Fibroblast of pulmonary artery (primary cell): ENCODE measurements around the gene CDC27.

ENCODE experiments used
- DNase-seq: peaks from one replicate; pipeline ENCODE4 v3.0.0-alpha.2; 2010; ENCODE audit warnings: low read depth
- H3K4me3 ChIP-seq: replicated peaks from 2 replicates; pipeline ENCODE4 v1.5.1; 2011; ENCODE audit warnings: low read depth, mild to moderate bottlenecking, control low read depth, low read length, moderate library complexity
- TF ChIP-seq, protein P1 (sequence below): IDR thresholded peaks from 2 replicates; pipeline ENCODE4 v1.5.1; 2011; ENCODE audit warnings: mild to moderate bottlenecking, control low read depth, low read length, inconsistent platforms; ENCODE audit errors: missing control alignments

Gene CDC27

DNA sequence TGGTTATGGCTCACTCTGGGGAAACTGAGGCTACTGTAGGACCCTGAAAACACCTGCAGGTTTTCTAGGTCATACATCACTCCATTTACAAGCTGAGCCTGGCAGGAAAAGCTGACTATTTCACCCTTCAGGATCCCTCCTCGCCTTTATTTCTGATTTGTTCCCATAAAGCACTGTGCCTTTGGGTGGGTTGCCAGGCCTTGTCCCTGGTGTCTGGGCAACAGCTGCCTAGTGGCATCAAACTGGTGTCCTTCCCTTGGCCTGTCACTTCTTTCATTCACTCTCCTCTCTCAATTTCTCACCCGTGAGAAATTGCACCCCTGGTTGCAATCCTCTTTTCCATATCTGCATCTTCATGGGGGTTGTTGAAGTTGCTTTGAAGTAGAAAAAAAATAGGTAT lies 21.7 kb upstream of the CDC27 start:
- DNase-seq, result no peak
- TF ChIP-seq, protein P1, sequence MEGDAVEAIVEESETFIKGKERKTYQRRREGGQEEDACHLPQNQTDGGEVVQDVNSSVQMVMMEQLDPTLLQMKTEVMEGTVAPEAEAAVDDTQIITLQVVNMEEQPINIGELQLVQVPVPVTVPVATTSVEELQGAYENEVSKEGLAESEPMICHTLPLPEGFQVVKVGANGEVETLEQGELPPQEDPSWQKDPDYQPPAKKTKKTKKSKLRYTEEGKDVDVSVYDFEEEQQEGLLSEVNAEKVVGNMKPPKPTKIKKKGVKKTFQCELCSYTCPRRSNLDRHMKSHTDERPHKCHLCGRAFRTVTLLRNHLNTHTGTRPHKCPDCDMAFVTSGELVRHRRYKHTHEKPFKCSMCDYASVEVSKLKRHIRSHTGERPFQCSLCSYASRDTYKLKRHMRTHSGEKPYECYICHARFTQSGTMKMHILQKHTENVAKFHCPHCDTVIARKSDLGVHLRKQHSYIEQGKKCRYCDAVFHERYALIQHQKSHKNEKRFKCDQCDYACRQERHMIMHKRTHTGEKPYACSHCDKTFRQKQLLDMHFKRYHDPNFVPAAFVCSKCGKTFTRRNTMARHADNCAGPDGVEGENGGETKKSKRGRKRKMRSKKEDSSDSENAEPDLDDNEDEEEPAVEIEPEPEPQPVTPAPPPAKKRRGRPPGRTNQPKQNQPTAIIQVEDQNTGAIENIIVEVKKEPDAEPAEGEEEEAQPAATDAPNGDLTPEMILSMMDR, result no peak
- no peak overlapping the region for H3K4me3 ChIP-seq

DNA sequence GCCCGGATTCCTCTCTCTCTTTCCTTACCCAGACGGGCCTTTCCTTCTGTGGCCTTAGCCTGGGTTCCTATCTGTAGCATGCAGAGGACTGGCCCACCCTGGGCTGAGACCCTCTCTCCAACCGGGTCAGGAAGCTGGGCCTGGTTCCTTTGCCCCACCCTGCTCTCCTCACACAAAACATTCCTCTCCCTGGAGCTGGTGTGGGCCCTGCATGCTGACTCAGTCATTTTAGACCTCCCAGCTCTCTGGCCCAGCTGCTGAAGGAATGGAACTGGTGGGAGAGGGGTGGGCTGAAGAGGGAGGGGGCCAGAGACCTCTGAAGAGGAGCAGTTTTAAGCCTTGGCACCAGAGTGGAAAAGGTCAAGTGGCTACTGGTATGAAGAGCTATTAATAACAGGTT lies 21.0 kb upstream of the CDC27 start:
- DNase-seq, result no peak
- TF ChIP-seq, protein P1, result no peak
- H3K4me3 ChIP-seq, result no peak overlapping the region

DNA sequence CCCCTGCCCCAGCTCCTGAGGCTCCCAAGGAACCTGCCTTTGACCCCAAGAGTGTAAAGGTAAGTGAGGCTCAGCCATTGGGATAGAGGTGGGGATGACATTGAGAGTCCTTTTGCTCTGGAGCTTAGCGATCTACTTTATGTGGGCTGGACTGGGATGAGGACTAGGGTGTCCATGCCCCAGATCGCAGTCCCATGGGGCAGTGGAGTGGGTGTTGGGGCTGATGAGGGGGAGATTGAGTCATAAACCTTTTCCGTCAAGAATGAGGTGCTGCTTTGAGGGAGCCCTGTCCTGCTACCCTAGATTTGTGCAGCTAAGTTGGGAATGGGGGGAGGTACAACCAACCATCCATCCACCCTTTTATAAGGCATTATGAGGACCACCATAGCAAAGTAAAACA lies 20.4 kb upstream of the CDC27 start:
- TF ChIP-seq, protein P1, result no peak
- no peak for DNase-seq
- H3K4me3 ChIP-seq, result no peak overlapping the region

DNA sequence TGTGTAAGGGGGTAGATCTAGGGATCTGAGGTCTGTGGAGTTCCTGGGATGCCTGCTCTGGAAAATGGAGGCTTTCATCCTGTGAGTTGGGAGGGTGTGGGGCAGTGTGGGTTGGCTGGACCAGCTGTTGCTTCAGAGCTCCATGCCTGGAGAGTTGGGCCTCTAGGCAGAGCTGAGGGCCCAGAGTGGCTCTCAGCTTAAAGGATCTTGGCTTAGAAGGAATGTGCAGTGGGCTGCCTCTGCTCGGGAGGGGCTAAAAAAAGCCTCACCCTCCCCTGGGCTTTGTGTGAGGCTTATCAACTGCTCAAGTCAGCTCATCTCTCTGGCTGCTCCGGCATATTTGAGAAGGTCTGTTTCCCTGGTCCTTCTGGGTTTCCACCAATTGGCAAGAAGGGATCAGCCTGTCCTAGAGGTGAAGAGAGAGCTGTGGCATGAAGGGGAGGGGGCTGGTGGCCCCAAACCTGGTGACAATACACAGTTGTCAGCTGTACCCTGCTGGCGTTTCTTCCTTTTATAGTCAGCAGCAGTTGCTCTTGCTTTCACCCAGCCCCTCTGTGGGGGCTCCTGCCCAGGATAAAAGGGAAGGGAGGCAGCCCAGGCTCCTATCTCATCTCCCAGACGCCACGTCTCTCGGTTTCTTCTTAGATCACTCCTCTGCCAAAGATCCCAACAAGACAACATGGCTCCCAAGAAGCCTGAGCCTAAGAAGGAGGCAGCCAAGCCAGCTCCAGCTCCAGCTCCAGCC lies 19.8 kb upstream of the CDC27 start, which contains the start of gene MYL4:
Gene MYL4 (plus strand): TSS at position 605 of the 745 bp plus-strand sequence. CDS start 75 bp downstream, at position 680.
- TF ChIP-seq, protein P1, result no peak
- no peak within 1 kb of the TSS for H3K4me3 ChIP-seq
- DNase-seq, result no peak

DNA sequence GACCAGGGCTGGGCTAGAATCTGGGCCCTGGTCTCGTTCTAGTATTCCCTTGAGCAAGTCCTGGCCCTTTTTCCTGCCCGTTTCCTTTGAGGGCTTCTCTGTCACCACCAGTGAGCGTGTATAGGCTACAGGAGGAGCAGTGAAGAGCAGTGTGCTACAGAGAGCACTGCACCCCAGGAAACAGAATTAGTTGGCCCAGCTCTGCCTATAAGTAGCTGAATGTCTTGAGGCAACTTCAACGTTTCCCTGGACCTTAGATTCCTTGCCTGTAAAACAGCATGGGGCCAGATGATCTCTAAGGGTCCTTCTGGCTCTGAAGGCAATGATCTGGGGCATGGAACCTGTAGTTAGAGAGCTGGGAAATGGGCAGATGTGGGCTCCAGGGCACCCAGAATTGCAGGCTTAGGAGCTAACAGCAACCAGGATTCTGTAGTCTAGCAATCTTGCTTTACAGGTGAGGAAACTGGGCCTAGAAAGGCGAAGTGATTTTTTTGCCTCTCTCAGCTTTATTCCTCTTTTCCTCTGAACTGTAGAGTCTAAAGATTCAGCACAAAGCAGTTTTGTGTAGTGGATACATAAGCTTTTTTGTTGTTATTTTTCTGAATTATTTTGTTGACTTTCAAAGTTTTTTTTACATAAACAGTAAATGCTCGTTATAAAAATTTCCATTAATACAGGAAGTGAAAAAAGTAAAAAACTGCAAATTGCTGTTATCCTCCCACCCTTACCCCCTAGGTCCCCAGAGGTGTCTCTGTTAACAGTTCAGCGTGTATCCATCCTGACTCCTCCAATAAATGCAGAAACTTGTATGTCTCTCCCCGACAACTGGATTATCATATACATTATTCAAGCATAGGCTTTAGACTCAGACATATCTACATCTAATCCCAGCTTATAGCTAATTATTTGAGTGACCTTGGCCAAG lies 18.3 kb upstream of the CDC27 start:
- TF ChIP-seq, protein P1, result no peak
- no peak overlapping the region for H3K4me3 ChIP-seq
- no peak for DNase-seq

DNA sequence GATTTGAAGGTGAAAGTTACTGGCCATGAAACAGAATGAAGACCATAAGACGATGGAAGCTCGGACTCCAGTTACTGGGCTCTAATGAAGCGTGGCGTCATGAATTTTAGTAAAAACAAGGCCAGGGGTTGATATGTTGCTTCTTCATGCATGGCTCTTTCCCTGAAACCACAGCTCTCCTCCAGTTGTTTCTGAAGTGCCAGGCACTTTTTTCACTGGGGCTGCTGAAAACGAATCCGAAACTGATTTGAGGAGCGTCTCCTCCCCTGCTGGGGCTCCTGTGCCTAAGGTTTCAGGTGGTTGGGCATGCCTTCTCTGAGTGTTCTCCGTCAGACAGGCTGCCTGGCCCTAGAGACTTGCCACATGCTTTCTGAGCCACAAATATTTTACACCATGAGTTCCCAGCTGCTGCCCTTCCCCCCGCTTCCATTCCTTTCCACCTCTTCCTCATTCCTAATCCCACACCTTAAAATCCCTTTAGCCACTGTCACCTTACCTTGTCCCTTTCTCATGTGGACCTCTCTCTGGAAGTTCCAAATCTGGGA lies 16.4 kb upstream of the CDC27 start:
- TF ChIP-seq, protein P1, result no peak
- peak; percentile 57 for DNase-seq

More for the DNA sequence above, 16.4 kb upstream of the CDC27 start:
- no peak overlapping the region for H3K4me3 ChIP-seq
